ENCODE data around the gene GINS3.

DNA sequence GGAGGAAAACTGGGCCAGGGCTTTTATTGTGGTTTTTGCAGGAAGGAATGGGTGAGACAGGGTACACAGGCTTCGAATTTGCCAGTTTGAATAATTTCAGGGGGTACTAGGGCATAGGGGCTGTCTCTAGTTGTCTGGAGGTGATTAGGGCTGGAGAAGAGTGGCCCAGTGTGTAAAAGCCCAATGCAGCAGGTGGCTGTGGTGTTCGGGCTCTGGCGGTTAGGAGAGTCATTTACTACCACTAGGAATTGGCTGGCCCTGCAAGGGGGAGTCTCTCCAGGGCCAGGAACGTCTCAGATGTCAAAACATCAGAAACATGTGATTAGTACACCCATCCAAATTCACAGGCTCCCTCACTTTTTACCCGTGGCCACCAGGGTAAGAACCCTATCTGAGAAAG lies 50.3 kb downstream of the GINS3 start:
- TF ChIP-seq, protein P1, sequence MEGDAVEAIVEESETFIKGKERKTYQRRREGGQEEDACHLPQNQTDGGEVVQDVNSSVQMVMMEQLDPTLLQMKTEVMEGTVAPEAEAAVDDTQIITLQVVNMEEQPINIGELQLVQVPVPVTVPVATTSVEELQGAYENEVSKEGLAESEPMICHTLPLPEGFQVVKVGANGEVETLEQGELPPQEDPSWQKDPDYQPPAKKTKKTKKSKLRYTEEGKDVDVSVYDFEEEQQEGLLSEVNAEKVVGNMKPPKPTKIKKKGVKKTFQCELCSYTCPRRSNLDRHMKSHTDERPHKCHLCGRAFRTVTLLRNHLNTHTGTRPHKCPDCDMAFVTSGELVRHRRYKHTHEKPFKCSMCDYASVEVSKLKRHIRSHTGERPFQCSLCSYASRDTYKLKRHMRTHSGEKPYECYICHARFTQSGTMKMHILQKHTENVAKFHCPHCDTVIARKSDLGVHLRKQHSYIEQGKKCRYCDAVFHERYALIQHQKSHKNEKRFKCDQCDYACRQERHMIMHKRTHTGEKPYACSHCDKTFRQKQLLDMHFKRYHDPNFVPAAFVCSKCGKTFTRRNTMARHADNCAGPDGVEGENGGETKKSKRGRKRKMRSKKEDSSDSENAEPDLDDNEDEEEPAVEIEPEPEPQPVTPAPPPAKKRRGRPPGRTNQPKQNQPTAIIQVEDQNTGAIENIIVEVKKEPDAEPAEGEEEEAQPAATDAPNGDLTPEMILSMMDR (conservative IDR thresholded peaks at IDR 0.05; ENCODE audit: low read length), result no peak
- no peak for TF ChIP-seq EZH2phosphoT487 (IDR thresholded peaks at IDR 0.05; ENCODE audit: borderline replicate concordance)

All from Loucy (cell line).